Measurements from ENCODE around the gene TTC7B. TPM values are rescaled to one million over a fixed set of nuclear protein-coding genes. Genes with fewer than 3 reads are reported as not detected.

TTC7B gene
- total RNA-seq, 1 experiment from 2014 or later: 70.6 TPM

- no peaks in the 10 kb centered on the region for H3K27me3 ChIP-seq (ENCODE audit: insufficient read depth, low read length)
- POLR2A ChIA-PET: no interaction called here
- intact Hi-C loops (cut with micrococcal nuclease): no loop called here
- H4K20me1 ChIP-seq (ENCODE audit: insufficient read depth): no peaks in the 10 kb centered on the region; the same call in 1 of the 2 replicates
- no peaks in the 10 kb centered on the region for H3K9me2 ChIP-seq (ENCODE audit: insufficient read depth)
- no peaks in the 10 kb centered on the region for H3K79me2 ChIP-seq (ENCODE audit: insufficient read depth, low read length)
- TF ChIP-seq, protein P1, sequence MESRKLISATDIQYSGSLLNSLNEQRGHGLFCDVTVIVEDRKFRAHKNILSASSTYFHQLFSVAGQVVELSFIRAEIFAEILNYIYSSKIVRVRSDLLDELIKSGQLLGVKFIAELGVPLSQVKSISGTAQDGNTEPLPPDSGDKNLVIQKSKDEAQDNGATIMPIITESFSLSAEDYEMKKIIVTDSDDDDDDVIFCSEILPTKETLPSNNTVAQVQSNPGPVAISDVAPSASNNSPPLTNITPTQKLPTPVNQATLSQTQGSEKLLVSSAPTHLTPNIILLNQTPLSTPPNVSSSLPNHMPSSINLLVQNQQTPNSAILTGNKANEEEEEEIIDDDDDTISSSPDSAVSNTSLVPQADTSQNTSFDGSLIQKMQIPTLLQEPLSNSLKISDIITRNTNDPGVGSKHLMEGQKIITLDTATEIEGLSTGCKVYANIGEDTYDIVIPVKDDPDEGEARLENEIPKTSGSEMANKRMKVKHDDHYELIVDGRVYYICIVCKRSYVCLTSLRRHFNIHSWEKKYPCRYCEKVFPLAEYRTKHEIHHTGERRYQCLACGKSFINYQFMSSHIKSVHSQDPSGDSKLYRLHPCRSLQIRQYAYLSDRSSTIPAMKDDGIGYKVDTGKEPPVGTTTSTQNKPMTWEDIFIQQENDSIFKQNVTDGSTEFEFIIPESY (IDR thresholded peaks at IDR 0.05; ENCODE audit: extremely low read depth, insufficient replicate concordance, low read length): no peak
- TF ChIP-seq EZH2 (IDR thresholded peaks at IDR 0.05) (no peak), POLR2AphosphoS5 (IDR thresholded peaks at IDR 0.05; ENCODE audit: low read depth, low read length) (no peak), EGR1 (IDR thresholded peaks at IDR 0.05; ENCODE audit: low read depth) (no peak), ATF3 (IDR thresholded peaks at IDR 0.05) (no peak)
- no peak overlapping the region for H3K4me2 ChIP-seq (ENCODE audit: low read length)
- no peaks in the 10 kb centered on the region for H3K36me3 ChIP-seq (ENCODE audit: control insufficient read depth in 1 of 2, insufficient read depth in 2 of 2, low read length in 2 of 2)
- RAD21 ChIA-PET (ENCODE audit: low non-redundant PET in 1 of 2, low total read pairs in 2 of 2, uncharacterized antibody in 2 of 2, unreplicated experiment in 2 of 2): no interaction called here
- DNase-seq (ENCODE audit: low read depth, low spot score) (no peak), ATAC-seq (no peak)
- BruUV-seq (replicated peaks): no TSS peak
- H2AFZ ChIP-seq (ENCODE audit: low read depth, low read length, poor library complexity, severe bottlenecking): no peak overlapping the region
- H3K4me3 ChIP-seq (replicated peaks in 1 of 2; ENCODE audit: low read depth in 1 of 2, low read length in 2 of 2): no peak overlapping the region
- H3K9ac ChIP-seq (ENCODE audit: low read length): no peak overlapping the region
- H3K4me1 ChIP-seq (ENCODE audit: control insufficient read depth in 1 of 2, insufficient read depth in 2 of 2, low read length in 2 of 2): peaks cover 11 to 16% of the 10 kb centered on the region in 2 experiments
- H3K9me3 ChIP-seq (ENCODE audit: control insufficient read depth in 1 of 2, insufficient read depth in 1 of 2, low read depth in 1 of 2, low read length in 2 of 2): no peaks in the 10 kb centered on the region
- H3K27ac ChIP-seq (ENCODE audit: low read depth, low read length): no peak overlapping the region
- CTCF ChIA-PET: no interaction called here
These were observed 175.1 kb downstream of the TTC7B start for GRCh38 chr14:90641168-90641567.

DNA sequence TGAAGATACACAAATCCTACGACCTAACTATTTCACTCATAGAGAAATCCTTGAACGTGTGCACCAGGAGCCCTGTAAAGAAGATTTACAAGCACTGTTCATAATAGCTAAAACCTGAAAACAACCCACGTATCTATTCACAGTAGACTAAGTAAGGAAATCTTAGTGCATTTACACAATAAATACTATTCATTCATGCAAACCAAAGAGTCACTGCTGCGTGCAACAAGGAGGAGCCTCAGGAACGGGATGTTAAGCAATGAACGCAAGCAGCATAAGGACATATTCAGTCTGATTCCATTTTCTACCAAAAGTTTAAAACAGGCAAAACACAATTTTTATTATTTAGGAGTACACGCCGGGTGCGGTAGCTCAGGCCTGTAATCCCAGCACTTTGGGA is 176.6 kb downstream of the TTC7B start:
- Histone ChIP-seq H3K9ac (ENCODE audit: low read length) (no peak overlapping the region), H3K9me3 (ENCODE audit: control insufficient read depth in 1 of 2, insufficient read depth in 1 of 2, low read depth in 1 of 2, low read length in 2 of 2) (no peaks in the 10 kb centered on the region), H3K4me3 (replicated peaks in 1 of 2; ENCODE audit: low read depth in 1 of 2, low read length in 2 of 2) (no peak overlapping the region), H3K36me3 (ENCODE audit: control insufficient read depth in 1 of 2, insufficient read depth in 2 of 2, low read length in 2 of 2) (no peaks in the 10 kb centered on the region), H3K27me3 (ENCODE audit: insufficient read depth, low read length) (no peaks in the 10 kb centered on the region), H3K4me1 (ENCODE audit: control insufficient read depth in 1 of 2, insufficient read depth in 2 of 2, low read length in 2 of 2) (peaks cover 0 to 1% of the 10 kb centered on the region in 2 experiments; a peak in 2 of 4 replicates), H3K4me2 (ENCODE audit: low read length) (no peak overlapping the region), H3K27ac (ENCODE audit: low read depth, low read length) (no peak overlapping the region), H3K79me2 (ENCODE audit: insufficient read depth, low read length) (no peaks in the 10 kb centered on the region), H4K20me1 (ENCODE audit: insufficient read depth) (no peaks in the 10 kb centered on the region), H3K9me2 (ENCODE audit: insufficient read depth) (no peaks in the 10 kb centered on the region), H2AFZ (ENCODE audit: low read depth, low read length, poor library complexity, severe bottlenecking) (no peak overlapping the region)
- RAD21 ChIA-PET (ENCODE audit: low non-redundant PET in 1 of 2, low total read pairs in 2 of 2, uncharacterized antibody in 2 of 2, unreplicated experiment in 2 of 2): no interaction called here
- TF ChIP-seq EGR1 (IDR thresholded peaks at IDR 0.05; ENCODE audit: low read depth) (no peak), EZH2phosphoT487 (IDR thresholded peaks at IDR 0.05; ENCODE audit: borderline replicate concordance) (no peak), POLR2A (IDR thresholded peaks at IDR 0.05; ENCODE audit: borderline replicate concordance, extremely low read depth, insufficient read depth, insufficient read length) (no peak), TCF7L2 (IDR thresholded peaks at IDR 0.05; ENCODE audit: borderline replicate concordance, extremely low read depth, insufficient read depth, insufficient read length) (no peak), YY1 (IDR thresholded peaks at IDR 0.05; ENCODE audit: extremely low read depth, insufficient replicate concordance, low read depth, low read length) (no peak), ZNF274 (IDR thresholded peaks at IDR 0.05; ENCODE audit: low read depth, low read length) (no peak), ELF1 (IDR thresholded peaks at IDR 0.05; ENCODE audit: borderline replicate concordance, low read depth) (no peak), SP1 (IDR thresholded peaks at IDR 0.05; ENCODE audit: low read depth) (no peak), ATF3 (IDR thresholded peaks at IDR 0.05) (no peak), REST (IDR thresholded peaks at IDR 0.05; ENCODE audit: low read depth) (no peak), RAD21 (IDR thresholded peaks at IDR 0.05; ENCODE audit: low read depth) (no peak), CBX3 (IDR thresholded peaks at IDR 0.05; ENCODE audit: low read depth) (no peak)
- CTCF ChIA-PET: no interaction called here
- POLR2A ChIA-PET: no interaction called here
- DNase-seq (ENCODE audit: low read depth, low spot score): no peak
- no TSS peak for BruUV-seq (replicated peaks)
- intact Hi-C loops (cut with micrococcal nuclease): no loop called here
- ATAC-seq: no peak
